Kidney (tissue), 14 donors: ENCODE data around the gene PRELID3B. TPM values are rescaled to one million over a fixed set of nuclear protein-coding genes. Genes with fewer than 3 reads are reported as not detected.
"Not testable (repeated sequence)": the region's sequence is repeated elsewhere in the genome, so short reads cannot be mapped to it uniquely, and the experiment has no call there.

Experiments used
- DNase-seq, 5 donors: peaks; one replicate each; pipeline ENCODE4 v3.0.0-alpha.2; 2013 to 2020
- FAIRE-seq: peaks from 2 replicates; lab custom pipeline; 2012; peaks lifted over from hg19 to GRCh38; lab: Jason Lieb, UNC
- H3K27ac ChIP-seq, 2 donors: one replicate each; pipeline ENCODE4 v1.7.0; 2013; ENCODE audit warnings: low read depth in 2 of 2, low read length in 2 of 2, inconsistent platforms in 1 of 2
- H3K27me3 ChIP-seq: one replicate; pipeline ENCODE4 v1.7.1; 2013; ENCODE audit warnings: low read length, inconsistent platforms; ENCODE audit not compliant: control insufficient read depth, insufficient read depth
- H3K36me3 ChIP-seq, 3 donors: one replicate each; pipeline versions ENCODE4 v1.7.0 to v1.7.1; 2013; ENCODE audit warnings: low read length in 3 of 3, control low read depth in 1 of 3, inconsistent platforms in 1 of 3; ENCODE audit not compliant: insufficient read depth in 3 of 3, control insufficient read depth in 2 of 3
- H3K4me1 ChIP-seq, 3 donors: one replicate each; pipeline versions ENCODE4 v1.7.0 to v1.7.1; 2013; ENCODE audit warnings: low read length in 3 of 3, inconsistent platforms in 1 of 3, low read depth in 1 of 3; ENCODE audit not compliant: control insufficient read depth in 2 of 3, insufficient read depth in 2 of 3
- H3K4me3 ChIP-seq, 3 donors: one replicate each; pipeline versions ENCODE4 v1.7.0 to v1.8.1; 2013; ENCODE audit warnings: low read length in 3 of 3, control low read depth in 1 of 3, inconsistent platforms in 1 of 3
- H3K9ac ChIP-seq, 3 donors: one replicate each; pipeline versions ENCODE4 v1.7.0 to v1.7.1; 2013; ENCODE audit warnings: low read length in 3 of 3, control low read depth in 1 of 3, inconsistent platforms in 1 of 3
- H3K9me3 ChIP-seq, 3 donors: one replicate each; pipeline versions ENCODE4 v1.7.0 to v1.7.1; 2013; ENCODE audit warnings: low read length in 3 of 3, control low read depth in 1 of 3, inconsistent platforms in 1 of 3; ENCODE audit not compliant: control insufficient read depth in 2 of 3, insufficient read depth in 1 of 3
- CTCF ChIP-seq: IDR thresholded peaks from 3 replicates; pipeline ENCODE4 v1.5.1; 2012; ENCODE audit warnings: mild to moderate bottlenecking, moderate library complexity, borderline replicate concordance; ENCODE audit not compliant: insufficient read depth; ENCODE audit errors: extremely low read depth
- intact Hi-C: fragments of 100-400 bp; cut with DNase I; formaldehyde crosslinking; loops from one replicate; pipeline ENCODE4 v1.11.1; 2022
- polyA plus RNA-seq: library from polyadenylated mRNA; stranded (reverse); fragments of 350-450 nt; fragmentation: Illumina TruSeq; extraction: RNeasy Lipid Tissue Mini Kit (QIAGEN cat#74804); gene quantifications from one replicate; pipeline ENCODE4 v1.2.3, GENCODE V29; 2014; ENCODE audit warnings: low read depth, low replicate concordance; ENCODE audit not compliant: insufficient read depth
- total RNA-seq: library from RNA; stranded (reverse); fragmentation: NEBNext Ultra II Directional; extraction: Animal tissue kit (Norgen Biotek cat#: 25700); gene quantifications from one replicate; pipeline ENCODE4 v1.2.1, GENCODE V29; 2021
- donor health status: control.
- donor health status: control.
- donor health status: control.
- donor health status: control.
- donor health status: control.
- donor health status: DM: yes; HTN: yes; CAD: no.
- donor health status: Normal renal cell carcinoma (clear cell type).

The PRELID3B gene
- total and polyA plus RNA-seq, 2 donors from 2014 or later: 26.4 to 38.5 TPM

- H3K4me3 ChIP-seq: peak overlapping the region; percentile 66 to 89 (median 70)
- no peaks in the 10 kb centered on the region for H3K27me3 ChIP-seq
- H3K27ac ChIP-seq: peak overlapping the region; percentile 6 to 81
- H3K9ac ChIP-seq: peak overlapping the region in 2 of 3 donors; percentile 50 to 60
- intact Hi-C loops: no loop called here
- no peaks in the 10 kb centered on the region for H3K36me3 ChIP-seq
- peak; percentile 93 to 98 (median 95) for DNase-seq
- FAIRE-seq: no peak
- TF ChIP-seq CTCF: no peak
- peaks cover 2 to 11% (median 7%) of the 10 kb centered on the region in 3 donors for H3K4me1 ChIP-seq
- no peaks in the 10 kb centered on the region for H3K9me3 ChIP-seq
Observed at GRCh38 chr20:59042796-59043631, 428 bp upstream of the PRELID3B start.

- H3K27ac ChIP-seq, H3K9me3 ChIP-seq, intact Hi-C loops, DNase-seq, H3K9ac ChIP-seq, H3K36me3 ChIP-seq, FAIRE-seq, H3K27me3 ChIP-seq: not testable (repeated sequence)
- Histone ChIP-seq H3K4me3 (peak overlapping the region; percentile 66 to 89 (median 70)), H3K4me1 (peaks cover 2 to 11% (median 7%) of the 10 kb centered on the region in 3 donors)
Observed at GRCh38 chr20:59041487-59041886, 1.1 kb downstream of the PRELID3B start.

DNA sequence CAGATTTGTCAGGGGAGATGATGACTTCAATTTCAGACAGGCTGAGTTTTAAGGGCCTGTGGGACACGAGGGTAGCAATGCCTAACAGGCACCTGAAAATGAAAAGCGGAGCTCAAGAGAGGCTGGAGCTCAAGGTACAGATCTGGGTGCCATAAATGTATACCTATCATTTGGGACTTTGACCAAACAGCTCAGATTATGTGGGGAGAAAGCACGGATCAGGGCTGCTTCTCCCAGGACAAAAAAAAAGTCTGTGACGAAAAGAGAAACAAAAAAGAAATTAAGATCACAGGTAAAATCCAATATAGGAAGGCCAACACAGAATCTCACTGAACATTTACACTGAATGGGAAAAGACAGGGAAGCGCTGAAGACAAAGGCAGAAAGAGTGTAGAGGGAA is 1.9 kb downstream of the PRELID3B start:
- Histone ChIP-seq H3K27me3 (no peaks in the 10 kb centered on the region), H3K4me3 (no peak overlapping the region)

More for the DNA sequence above, 1.9 kb downstream of the PRELID3B start:
- Histone ChIP-seq H3K9ac (no peak overlapping the region), H3K9me3 (no peaks in the 10 kb centered on the region), H3K27ac (no peak overlapping the region), H3K4me1 (peaks cover 2 to 11% (median 7%) of the 10 kb centered on the region in 3 donors), H3K36me3 (peaks cover under 1 to 16% (median 16%) of the 10 kb centered on the region in 3 donors)
- DNase-seq: no peak
- intact Hi-C loops: no loop called here
- no peak for TF ChIP-seq CTCF
- no peak for FAIRE-seq
